ENCODE measurements around the gene RPUSD1.
A peak's percentile ranks its signal among the peaks of the same experiment; 100 is the strongest.

The RPUSD1 gene

GRCh38 chr16:739560-740458, 48.4 kb downstream of the RPUSD1 start:
- Histone ChIP-seq H3K4me2 (ENCODE audit: low read depth, low read length, poor library complexity, severe bottlenecking) (peak overlapping the region; percentile 84), H3K9me3 (ENCODE audit: insufficient read depth, low read length) (no peaks in the 10 kb centered on the region), H3K4me3 (ENCODE audit: insufficient read depth, low read length, poor library complexity, severe bottlenecking) (peak overlapping the region; percentile 96), H2AFZ (ENCODE audit: low read depth, low read length, severe bottlenecking) (no peak overlapping the region), H3K27ac (ENCODE audit: low read depth, low read length) (peak overlapping the region; percentile 95), H3K9me2 (replicated peaks; ENCODE audit: insufficient read depth, low read length) (no peaks in the 10 kb centered on the region), H3K79me2 (ENCODE audit: insufficient read depth, low read length) (peaks cover 9% of the 10 kb centered on the region; the same call in 1 of the 2 replicates), H3K27me3 (ENCODE audit: low read length) (no peaks in the 10 kb centered on the region), H3K9ac (ENCODE audit: low read length) (peak overlapping the region; percentile 95), H4K20me1 (ENCODE audit: low read depth, low read length) (no peaks in the 10 kb centered on the region), H3F3A (ENCODE audit: insufficient read depth) (peaks cover 13% of the 10 kb centered on the region), H3K36me3 (ENCODE audit: low read length) (no peaks in the 10 kb centered on the region)
- no peak for TF ChIP-seq EZH2phosphoT487 (conservative IDR thresholded peaks at IDR 0.05; ENCODE audit: low read length)
- no peak for TF ChIP-seq CTCF (IDR thresholded peaks at IDR 0.05; ENCODE audit: insufficient read depth, low read length, poor library complexity, severe bottlenecking)

GRCh38 chr16:736936-737481, 51.2 kb downstream of the RPUSD1 start:
- H3K27ac ChIP-seq (ENCODE audit: low read depth, low read length): peak overlapping the region; percentile 95
- peak overlapping the region; percentile 27 for H3K4me3 ChIP-seq (ENCODE audit: insufficient read depth, low read length, poor library complexity, severe bottlenecking)
- no peak overlapping the region for H2AFZ ChIP-seq (ENCODE audit: low read depth, low read length, severe bottlenecking)
- peaks cover 13% of the 10 kb centered on the region for H3F3A ChIP-seq (ENCODE audit: insufficient read depth)
- no peaks in the 10 kb centered on the region for H3K9me3 ChIP-seq (ENCODE audit: insufficient read depth, low read length)
- H3K27me3 ChIP-seq (ENCODE audit: low read length): no peaks in the 10 kb centered on the region
- H3K4me2 ChIP-seq (ENCODE audit: low read depth, low read length, poor library complexity, severe bottlenecking): peak overlapping the region; percentile 74
- H3K9ac ChIP-seq (ENCODE audit: low read length): peak overlapping the region; percentile 56
- no peaks in the 10 kb centered on the region for H4K20me1 ChIP-seq (ENCODE audit: low read depth, low read length)
- H3K9me2 ChIP-seq (replicated peaks; ENCODE audit: insufficient read depth, low read length): no peaks in the 10 kb centered on the region
- no peaks in the 10 kb centered on the region for H3K36me3 ChIP-seq (ENCODE audit: low read length)
- TF ChIP-seq CTCF (IDR thresholded peaks at IDR 0.05; ENCODE audit: insufficient read depth, low read length, poor library complexity, severe bottlenecking): no peak
- TF ChIP-seq EZH2phosphoT487 (conservative IDR thresholded peaks at IDR 0.05; ENCODE audit: low read length): no peak
- peaks cover 9% of the 10 kb centered on the region; the same call in 1 of the 2 replicates for H3K79me2 ChIP-seq (ENCODE audit: insufficient read depth, low read length)

- H3K36me3 ChIP-seq (ENCODE audit: low read length): no peaks in the 10 kb centered on the region
- no peak for TF ChIP-seq CTCF (IDR thresholded peaks at IDR 0.05; ENCODE audit: insufficient read depth, low read length, poor library complexity, severe bottlenecking)
- TF ChIP-seq EZH2phosphoT487 (conservative IDR thresholded peaks at IDR 0.05; ENCODE audit: low read length): no peak
- H3K27ac ChIP-seq (ENCODE audit: low read depth, low read length): no peak overlapping the region
- H4K20me1 ChIP-seq (ENCODE audit: low read depth, low read length): no peaks in the 10 kb centered on the region
- peaks cover 9% of the 10 kb centered on the region; the same call in 1 of the 2 replicates for H3K79me2 ChIP-seq (ENCODE audit: insufficient read depth, low read length)
- H3K27me3 ChIP-seq (ENCODE audit: low read length): no peaks in the 10 kb centered on the region
- no peak overlapping the region for H3K9ac ChIP-seq (ENCODE audit: low read length)
- no peaks in the 10 kb centered on the region for H3K9me3 ChIP-seq (ENCODE audit: insufficient read depth, low read length)
- no peak overlapping the region for H2AFZ ChIP-seq (ENCODE audit: low read depth, low read length, severe bottlenecking)
- H3F3A ChIP-seq (ENCODE audit: insufficient read depth): peaks cover 13% of the 10 kb centered on the region
- H3K4me2 ChIP-seq (ENCODE audit: low read depth, low read length, poor library complexity, severe bottlenecking): no peak overlapping the region
- no peaks in the 10 kb centered on the region for H3K9me2 ChIP-seq (replicated peaks; ENCODE audit: insufficient read depth, low read length)
- H3K4me3 ChIP-seq (ENCODE audit: insufficient read depth, low read length, poor library complexity, severe bottlenecking): no peak overlapping the region
Observed at GRCh38 chr16:735982-736453, 52.2 kb downstream of the RPUSD1 start.
